ENCODE data around the gene AIFM1. TPM values are rescaled to one million over a fixed set of nuclear protein-coding genes. Genes with fewer than 3 reads are reported as not detected.
A peak's percentile ranks its signal among the peaks of the same experiment; 100 is the strongest.

The AIFM1 gene
- total and polyA plus RNA-seq, 2 of the 4 experiments (the other 2 are of a cell fraction) = 22.0 to 27.4 TPM

DNA sequence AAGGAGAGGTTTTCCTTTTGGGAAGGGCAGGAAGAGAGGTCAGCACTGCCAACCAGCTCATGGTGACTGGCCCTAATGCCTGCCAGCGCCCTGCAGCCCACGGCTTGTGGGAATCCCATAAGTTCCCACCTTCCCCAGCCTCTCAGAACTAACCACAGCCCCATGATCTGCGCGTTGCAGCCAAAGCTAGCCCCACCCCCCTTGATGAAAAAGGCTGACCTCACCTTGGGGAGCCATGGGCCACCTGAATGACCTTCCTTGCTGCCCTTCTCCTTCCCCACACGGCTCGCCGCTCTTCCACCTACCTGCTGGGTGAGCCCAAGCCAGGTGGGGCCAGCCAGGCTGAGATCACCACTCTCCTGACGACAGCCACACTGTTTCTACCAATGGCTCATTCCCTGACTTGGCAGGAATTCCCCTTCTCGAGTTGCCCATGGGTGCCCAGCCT, 51.5 kb downstream of the AIFM1 start:
- H3K56ac ChIP-seq (ENCODE audit: extremely low read depth, insufficient read depth, low read length) = no peak overlapping the region
- ATAC-seq (ENCODE audit: low read depth) = no peak
- peaks cover 0 to 13% of the 10 kb centered on the region in 2 experiments; a peak in 1 of 4 replicates for H3K79me1 ChIP-seq (ENCODE audit: low read depth in 1 of 2, low read length in 2 of 2)
- no peak overlapping the region for H3K14ac ChIP-seq (replicated peaks; ENCODE audit: low read depth, low read length)
- TF ChIP-seq, protein P1, sequence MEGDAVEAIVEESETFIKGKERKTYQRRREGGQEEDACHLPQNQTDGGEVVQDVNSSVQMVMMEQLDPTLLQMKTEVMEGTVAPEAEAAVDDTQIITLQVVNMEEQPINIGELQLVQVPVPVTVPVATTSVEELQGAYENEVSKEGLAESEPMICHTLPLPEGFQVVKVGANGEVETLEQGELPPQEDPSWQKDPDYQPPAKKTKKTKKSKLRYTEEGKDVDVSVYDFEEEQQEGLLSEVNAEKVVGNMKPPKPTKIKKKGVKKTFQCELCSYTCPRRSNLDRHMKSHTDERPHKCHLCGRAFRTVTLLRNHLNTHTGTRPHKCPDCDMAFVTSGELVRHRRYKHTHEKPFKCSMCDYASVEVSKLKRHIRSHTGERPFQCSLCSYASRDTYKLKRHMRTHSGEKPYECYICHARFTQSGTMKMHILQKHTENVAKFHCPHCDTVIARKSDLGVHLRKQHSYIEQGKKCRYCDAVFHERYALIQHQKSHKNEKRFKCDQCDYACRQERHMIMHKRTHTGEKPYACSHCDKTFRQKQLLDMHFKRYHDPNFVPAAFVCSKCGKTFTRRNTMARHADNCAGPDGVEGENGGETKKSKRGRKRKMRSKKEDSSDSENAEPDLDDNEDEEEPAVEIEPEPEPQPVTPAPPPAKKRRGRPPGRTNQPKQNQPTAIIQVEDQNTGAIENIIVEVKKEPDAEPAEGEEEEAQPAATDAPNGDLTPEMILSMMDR (conservative IDR thresholded peaks at IDR 0.05; ENCODE audit: low read depth, low read length) = no peak
- TF ChIP-seq RFX5 (IDR thresholded peaks at IDR 0.05; ENCODE audit: low read depth, low read length) = no peak
- no peak for TF ChIP-seq MAFK (IDR thresholded peaks at IDR 0.05; ENCODE audit: low read depth, low read length)
- TF ChIP-seq CEBPB (IDR thresholded peaks at IDR 0.05; ENCODE audit: low read depth, low read length) = no peak
- TF ChIP-seq MAZ (IDR thresholded peaks at IDR 0.05; ENCODE audit: borderline replicate concordance, low read depth, low read length) = no peak
- TF ChIP-seq RAD21 (IDR thresholded peaks at IDR 0.05; ENCODE audit: low read length) = no peak
- no peak for TF ChIP-seq CHD1 (IDR thresholded peaks at IDR 0.05; ENCODE audit: low read depth, low read length)
- no peak for TF ChIP-seq SMC3 (IDR thresholded peaks at IDR 0.05; ENCODE audit: low read depth, low read length)
- TF ChIP-seq, protein P2, sequence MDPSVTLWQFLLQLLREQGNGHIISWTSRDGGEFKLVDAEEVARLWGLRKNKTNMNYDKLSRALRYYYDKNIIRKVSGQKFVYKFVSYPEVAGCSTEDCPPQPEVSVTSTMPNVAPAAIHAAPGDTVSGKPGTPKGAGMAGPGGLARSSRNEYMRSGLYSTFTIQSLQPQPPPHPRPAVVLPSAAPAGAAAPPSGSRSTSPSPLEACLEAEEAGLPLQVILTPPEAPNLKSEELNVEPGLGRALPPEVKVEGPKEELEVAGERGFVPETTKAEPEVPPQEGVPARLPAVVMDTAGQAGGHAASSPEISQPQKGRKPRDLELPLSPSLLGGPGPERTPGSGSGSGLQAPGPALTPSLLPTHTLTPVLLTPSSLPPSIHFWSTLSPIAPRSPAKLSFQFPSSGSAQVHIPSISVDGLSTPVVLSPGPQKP (IDR thresholded peaks at IDR 0.05; ENCODE audit: borderline replicate concordance, low read depth, low read length) = no peak
- TF ChIP-seq BHLHE40 (IDR thresholded peaks at IDR 0.05; ENCODE audit: low read depth, low read length) = no peak
- no peak for TF ChIP-seq MXI1 (IDR thresholded peaks at IDR 0.05; ENCODE audit: borderline replicate concordance, low read depth, low read length)
- no peak for TF ChIP-seq RCOR1 (IDR thresholded peaks at IDR 0.05; ENCODE audit: insufficient replicate concordance, low read length)
- TF ChIP-seq POLR2A (IDR thresholded peaks at IDR 0.05; ENCODE audit: low read depth, low read length) = no peak
- H4K20me1 ChIP-seq (ENCODE audit: insufficient read depth, low read length) = 0 out of 2 replicates have a peak, but pooled peaks cover 4% of the 10 kb centered on the region
- H3K9me3 ChIP-seq (ENCODE audit: control insufficient read depth, insufficient read depth, low read length) = no peaks in the 10 kb centered on the region
- H4K5ac ChIP-seq (ENCODE audit: low read depth, low read length) = no peak overlapping the region
- no peak overlapping the region for H3K27ac ChIP-seq (ENCODE audit: insufficient read depth, low read length)
- BruUV-seq (replicated peaks) = no TSS peak
- no peak overlapping the region; the same call in 1 of the 2 replicates for H2AK5ac ChIP-seq (ENCODE audit: low read depth, low read length)
- H3K27me3 ChIP-seq (ENCODE audit: control insufficient read depth, insufficient read depth, low read length) = no peaks in the 10 kb centered on the region
- no peaks in the 10 kb centered on the region for H3K36me3 ChIP-seq (ENCODE audit: control insufficient read depth, insufficient read depth, low read length)
- H2BK5ac ChIP-seq (ENCODE audit: low read depth, low read length, poor library complexity, severe bottlenecking) = no peak overlapping the region
- CTCF ChIA-PET = interaction anchor here (0.5 kb wide), 1 partner anchor 12 kb away, joined by 5 read pairs; no protein-coding TSS in a partner anchor
- intact Hi-C loops (cut with micrococcal nuclease) = loop anchor here (5.0 kb wide), 1 partner anchor 58 kb away; the partner anchor contains the start of gene RAB33A
- H3K4ac ChIP-seq (ENCODE audit: low read depth, low read length) = no peak overlapping the region
- no peak overlapping the region for H2AK9ac ChIP-seq (replicated peaks; ENCODE audit: low read depth, low read length, poor library complexity)
- H2BK15ac ChIP-seq (ENCODE audit: low read depth, low read length) = no peak overlapping the region
- peaks cover 6% of the 10 kb centered on the region; the same call in 1 of the 2 replicates for H3K4me1 ChIP-seq (ENCODE audit: control insufficient read depth, insufficient read depth, low read length)
- H2AFZ ChIP-seq (replicated peaks; ENCODE audit: low read length, poor library complexity) = no peak overlapping the region
- in situ Hi-C loops (cut with MboI; ENCODE audit: low sequenced_read_pairs) = no loop called here
- DNase-seq = peak; percentile 19
- no peak overlapping the region for H4K91ac ChIP-seq (ENCODE audit: insufficient read depth, low read depth, low read length)
- H3K4me2 ChIP-seq (ENCODE audit: low read depth, low read length) = no peak overlapping the region
- WGBS, 2 experiments (ENCODE audit: extremely low coverage in 2 of 2, insufficient read length in 1 of 2) = 27% methylated on average over 2 of the region's 9 CpGs; no CpG with 5 or more reads in 1 of the 2 experiments
- POLR2A ChIA-PET (ENCODE audit: unreplicated experiment) = no interaction called here
- no peak overlapping the region for H3K4me3 ChIP-seq (ENCODE audit: insufficient read depth, low read depth, low read length)
- H3K18ac ChIP-seq (ENCODE audit: low read depth, low read length) = no peak overlapping the region
- dilution Hi-C loops (cut with HindIII; ENCODE audit: low sequenced_read_pairs, unreplicated experiment) = no loop called here
- no peak overlapping the region for H3K9ac ChIP-seq (ENCODE audit: low read depth, low read length)
- H2BK20ac ChIP-seq (ENCODE audit: low read depth, low read length) = no peak overlapping the region
- no peak overlapping the region for H2BK120ac ChIP-seq (ENCODE audit: low read depth, low read length)
- H3K23ac ChIP-seq (ENCODE audit: low read depth, low read length) = no peak overlapping the region
- no peak overlapping the region for H4K8ac ChIP-seq (ENCODE audit: low read depth in 2 of 2, low read length in 2 of 2)
- no peaks in the 10 kb centered on the region; the same call in 1 of the 2 replicates for H3K9me1 ChIP-seq (ENCODE audit: insufficient read depth, low read length)

Data from IMR-90 (cell line).